ENCODE data around the gene PPRC1.
"Not testable (repeated sequence)": the region's sequence is repeated elsewhere in the genome, so short reads cannot be mapped to it uniquely, and the experiment has no call there.

The PPRC1 gene

DNA sequence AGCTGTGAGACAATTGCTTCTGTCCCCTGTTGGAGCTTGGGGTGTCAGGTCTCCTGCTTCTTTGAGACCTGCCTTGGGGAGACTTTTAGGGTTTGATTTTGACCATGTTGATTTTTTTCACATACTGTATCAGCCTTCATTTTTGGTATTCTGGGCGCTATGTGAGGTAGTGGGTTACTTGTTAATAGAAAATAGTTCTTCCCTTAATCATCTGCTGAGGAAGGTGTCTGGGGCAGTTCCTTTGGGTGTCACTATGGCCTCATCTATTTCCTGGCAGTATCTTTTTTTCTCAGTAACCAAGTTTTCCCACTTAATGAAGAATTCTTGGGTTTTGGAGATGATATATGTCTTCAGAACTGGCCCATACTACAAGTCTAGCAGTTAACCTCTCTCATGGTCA, 14.7 kb downstream of the PPRC1 start:
- DNase-seq = no peak

DNA sequence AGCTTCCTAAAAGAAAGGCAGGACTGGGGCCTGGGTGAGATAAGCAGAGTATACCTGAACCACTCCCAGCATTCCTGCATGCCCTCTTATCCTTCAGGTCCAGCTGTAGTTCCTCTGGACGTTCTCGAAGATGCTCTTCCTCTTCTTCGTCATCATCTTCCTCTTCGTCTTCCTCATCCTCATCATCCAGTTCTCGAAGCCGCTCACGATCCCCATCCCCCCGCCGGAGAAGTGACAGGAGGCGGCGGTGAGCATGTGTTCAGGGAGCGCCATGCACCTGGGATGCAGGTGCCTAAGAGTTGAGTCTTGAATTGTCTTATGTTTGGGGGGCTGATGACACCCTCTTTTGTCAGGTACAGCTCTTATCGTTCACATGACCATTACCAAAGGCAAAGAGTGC, 15.4 kb downstream of the PPRC1 start:
- no peak for DNase-seq

DNA sequence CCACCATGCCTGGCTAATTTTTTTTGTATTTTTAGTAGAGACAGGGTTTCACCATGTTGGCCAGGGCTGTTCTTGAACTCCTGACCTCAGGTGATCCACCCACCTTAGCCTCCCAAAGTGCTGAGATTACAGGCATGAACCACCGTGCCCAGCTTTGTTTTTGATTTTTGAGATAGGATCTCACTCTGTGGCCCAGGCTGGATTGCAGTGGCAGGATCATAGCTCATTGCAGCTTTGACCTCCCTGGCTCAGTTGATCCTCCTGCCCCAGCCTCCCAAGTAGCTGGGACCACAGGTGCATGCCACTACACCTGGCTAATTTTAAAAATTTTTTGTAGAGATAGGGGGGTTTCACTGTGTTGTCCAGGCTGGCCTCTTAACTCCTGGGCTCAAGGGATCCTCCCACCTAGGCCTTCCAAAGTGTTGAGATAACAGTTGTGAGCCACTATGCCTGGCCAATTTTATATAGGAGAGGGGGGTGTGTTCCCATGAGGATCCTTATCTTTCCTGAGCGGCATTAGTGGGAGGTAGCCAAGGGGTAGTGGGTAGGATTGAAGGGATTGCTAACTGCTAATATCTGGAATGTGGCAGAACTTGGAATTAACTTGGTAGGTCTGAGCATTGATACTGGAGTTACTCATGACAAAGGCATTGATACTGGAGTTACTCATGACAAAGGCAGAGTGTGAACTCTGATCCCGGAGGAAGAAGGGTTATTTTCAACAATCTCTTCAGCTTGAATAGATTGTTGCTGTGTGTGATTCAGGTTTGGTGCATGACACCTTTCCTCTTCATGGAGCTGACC, 18.3 kb downstream of the PPRC1 start:
- no peak for DNase-seq

DNA sequence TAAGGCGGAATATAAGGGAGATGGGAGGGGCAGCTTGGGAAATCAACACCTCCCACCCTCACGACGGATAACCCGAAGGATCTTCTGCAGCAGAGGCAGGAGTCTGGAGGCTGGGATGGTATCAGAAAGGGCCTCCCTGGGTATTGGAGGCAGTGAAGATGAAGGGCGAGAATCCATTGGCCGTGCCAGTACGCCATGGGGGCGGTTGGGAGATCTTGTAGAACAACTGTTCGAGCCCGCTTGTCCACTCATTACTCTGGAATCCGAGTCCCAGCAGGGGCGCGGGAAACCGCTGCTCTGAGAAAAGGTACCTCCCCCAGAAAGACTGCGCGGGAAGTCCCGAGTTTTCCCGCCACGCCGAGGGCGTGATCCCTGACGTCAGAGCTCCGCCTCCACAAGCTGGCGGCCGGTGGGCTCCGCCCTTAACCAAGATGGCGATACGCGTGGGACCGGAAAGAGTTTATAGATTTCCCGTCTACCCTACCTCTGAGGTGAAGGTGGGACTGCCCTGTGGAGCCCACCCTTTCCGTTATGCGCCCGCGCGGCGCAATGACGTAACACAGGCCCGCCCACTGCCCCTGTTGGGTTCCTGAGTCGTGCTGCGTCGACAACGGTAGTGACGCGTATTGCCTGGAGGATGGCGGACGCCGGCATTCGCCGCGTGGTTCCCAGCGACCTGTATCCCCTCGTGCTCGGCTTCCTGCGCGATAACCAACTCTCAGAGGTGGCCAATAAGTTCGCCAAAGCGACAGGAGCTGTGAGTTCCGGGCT, 19.1 kb downstream of the PPRC1 start, which contains the start of gene NOLC1:
NOLC1 (plus strand) TSS at position 616 of the 771 bp plus-strand sequence; CDS start at position 638, 22 bp downstream.
- peak; percentile 96 for DNase-seq

DNA sequence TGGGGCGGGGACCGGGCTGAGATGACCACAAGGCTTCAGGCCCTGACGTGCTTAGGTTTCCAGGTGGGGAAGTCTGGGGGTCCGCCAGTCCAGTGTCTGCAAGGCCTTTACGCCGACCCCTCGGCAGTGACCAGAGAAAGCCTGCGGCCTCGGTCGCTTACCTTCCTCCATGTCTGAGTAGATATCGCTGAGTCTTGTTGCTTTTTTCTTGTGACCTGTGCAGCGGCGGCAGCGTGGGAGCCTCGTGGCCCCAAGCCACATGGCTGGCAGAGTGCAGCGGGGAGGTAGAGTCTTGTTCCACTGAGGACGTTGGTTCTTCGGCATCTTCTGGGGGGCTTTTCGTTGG, 19.7 kb downstream of the PPRC1 start:
- no peak for DNase-seq

DNA sequence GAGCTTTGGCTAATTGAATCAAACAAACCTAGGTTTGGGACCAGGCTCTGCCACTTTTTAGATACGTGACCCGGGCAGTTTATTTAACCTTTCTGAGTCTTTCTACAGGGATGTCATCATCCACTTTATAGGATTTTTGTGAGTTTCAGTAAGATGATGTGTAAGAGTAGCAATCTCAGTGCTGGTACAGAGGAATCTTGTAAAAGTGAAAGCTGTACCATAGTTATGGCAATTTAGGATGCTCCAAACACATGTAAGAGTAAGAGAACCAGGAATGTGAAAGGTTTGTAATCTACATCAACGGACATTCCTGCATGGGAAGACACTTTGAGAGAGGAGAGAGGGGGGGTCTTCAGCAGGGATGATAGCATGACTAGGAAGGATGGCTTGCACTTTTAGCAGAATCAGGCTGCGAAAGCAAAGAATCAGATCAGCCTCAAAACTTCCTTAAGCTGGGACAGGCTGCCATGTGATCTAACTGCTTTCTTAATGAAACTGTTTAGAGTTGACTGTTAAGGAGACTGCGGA, 20.3 kb downstream of the PPRC1 start:
- DNase-seq = no peak

DNA sequence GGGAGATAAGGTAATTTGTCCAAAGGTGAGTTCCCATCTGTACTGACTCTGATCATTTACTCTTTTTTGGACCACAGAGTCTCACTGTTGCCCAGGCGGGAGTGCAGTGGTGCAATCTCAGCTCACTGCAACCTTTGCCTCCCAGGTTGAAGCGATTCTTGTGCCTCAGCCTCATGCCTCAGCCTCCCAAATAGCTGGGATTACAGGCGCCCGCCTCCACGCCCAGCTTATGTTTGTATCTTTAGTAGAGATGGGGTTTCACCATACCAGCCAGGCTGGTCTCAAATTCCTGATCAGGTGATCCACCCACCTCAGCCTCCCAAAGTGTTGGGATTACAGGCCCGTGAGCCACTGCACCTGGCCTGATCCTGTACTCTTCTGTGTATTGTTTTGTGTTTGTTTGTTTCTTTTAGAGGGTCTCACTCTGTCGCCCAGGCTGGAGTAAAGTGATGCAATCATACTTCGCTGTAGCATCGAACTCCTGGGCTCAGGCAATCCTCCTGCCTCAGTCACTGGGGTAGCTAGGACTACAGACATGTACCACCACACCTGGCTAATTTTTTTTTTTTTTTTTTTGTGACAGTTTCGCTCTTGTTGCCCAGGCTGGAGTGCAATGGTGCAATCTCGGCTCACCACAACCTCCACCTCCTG, 21.8 kb downstream of the PPRC1 start:
- DNase-seq = no peak

DNA sequence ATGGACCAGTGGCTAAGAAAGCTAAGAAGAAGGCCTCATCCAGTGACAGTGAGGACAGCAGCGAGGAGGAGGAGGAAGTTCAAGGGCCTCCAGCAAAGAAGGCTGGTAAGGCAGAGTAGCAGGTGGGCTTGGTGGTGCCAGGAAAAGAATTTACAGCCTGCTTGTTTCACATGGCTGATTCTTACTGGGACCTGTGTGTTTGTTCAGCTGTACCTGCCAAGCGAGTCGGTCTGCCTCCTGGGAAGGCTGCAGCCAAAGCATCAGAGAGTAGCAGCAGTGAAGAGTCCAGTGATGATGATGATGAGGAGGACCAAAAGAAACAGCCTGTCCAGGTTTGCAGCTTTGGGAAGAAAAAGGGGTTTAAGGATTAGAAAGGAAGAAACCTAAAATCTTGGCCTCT, 24.4 kb downstream of the PPRC1 start:
- no peak for DNase-seq

DNA sequence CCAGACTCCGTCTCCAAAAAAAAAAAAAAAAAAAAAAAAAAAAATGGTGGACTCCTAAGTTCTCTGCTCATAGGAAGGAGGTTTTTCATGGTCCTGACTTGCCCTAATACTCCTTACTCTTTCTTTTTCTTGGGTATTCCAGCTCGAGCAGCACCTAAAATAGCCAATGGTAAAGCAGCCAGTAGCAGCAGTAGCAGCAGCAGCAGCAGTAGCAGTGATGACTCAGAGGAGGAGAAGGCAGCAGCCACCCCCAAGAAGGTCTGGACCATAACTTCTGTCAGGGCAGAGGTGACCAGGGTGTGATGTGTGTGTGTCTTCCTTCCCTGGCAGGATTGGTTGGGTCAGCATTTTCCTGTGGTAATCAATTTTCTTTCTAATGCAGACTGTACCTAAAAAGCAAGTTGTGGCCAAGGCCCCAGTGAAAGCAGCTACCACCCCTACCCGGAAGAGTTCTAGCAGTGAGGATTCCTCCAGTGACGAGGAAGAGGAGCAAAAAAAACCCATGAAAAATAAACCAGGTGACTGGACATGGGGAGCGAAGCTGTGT, 26.3 kb downstream of the PPRC1 start:
- no peak for DNase-seq

DNA sequence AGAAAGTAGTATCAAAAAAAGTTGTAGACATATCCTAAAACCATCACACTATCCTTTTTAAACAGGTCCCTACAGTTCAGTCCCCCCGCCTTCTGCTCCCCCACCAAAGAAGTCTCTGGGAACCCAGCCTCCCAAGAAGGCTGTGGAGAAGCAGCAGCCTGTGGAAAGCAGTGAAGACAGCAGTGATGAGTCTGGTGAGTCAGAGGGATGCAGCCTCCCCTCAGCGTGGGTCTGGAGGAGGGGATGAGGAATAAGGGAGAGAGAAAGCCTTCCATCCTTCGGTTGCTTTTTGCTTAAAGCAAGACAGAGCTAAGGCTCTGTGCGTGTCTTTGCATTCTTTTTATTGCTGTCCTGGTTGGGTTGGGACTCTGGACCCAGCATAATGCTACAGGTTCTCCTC, 27.0 kb downstream of the PPRC1 start:
- DNase-seq = no peak

DNA sequence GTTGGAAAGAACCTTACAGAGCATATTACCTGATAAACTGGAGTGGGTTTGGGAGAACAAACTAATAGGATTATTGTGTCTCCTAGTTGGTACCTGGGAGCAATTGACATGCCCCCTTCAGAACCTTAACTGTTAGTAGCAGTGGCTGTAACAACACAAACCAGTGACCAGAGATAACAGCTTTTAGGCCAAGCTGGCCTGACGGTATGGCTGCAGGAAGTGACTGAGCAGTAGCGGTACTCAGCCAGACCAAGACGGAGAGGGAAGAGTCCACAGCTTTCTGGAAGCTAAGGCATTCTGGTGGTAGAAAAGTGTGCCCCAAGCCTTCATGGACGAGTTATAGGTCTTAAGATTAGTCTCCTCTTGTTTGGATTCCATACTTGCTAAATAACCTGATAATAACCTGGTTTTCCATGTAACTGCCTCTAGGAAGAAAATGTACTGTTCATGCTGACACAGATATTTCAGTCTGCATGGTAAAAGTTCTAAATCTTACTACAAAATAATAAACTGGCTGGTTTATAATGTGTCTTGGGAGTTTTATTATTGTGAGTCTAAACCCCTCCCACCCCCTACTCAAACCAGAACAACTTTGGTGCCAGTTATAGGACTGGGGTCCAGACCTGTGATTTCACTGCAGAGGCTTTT, 30.6 kb downstream of the PPRC1 start:
- DNase-seq = no peak

DNA sequence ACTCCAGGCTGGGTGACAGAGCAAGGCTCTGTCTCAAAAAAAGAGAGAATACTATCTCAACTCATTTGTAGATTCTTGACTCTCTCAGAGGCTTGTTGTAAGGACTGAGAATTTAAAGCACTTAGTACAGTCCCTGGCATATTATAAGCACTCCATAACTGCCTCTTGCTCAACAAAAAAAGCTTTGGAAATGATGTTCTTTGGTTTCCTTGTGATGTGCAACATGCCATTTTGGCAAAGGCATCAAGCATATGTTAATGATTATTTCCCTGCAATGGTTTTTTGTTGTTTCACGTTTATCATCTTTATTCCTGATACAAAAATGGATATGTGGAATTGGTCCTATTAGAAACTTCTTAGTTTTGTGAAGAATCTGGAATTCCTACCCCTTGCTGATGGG, 35.0 kb downstream of the PPRC1 start:
- no peak for DNase-seq

DNA sequence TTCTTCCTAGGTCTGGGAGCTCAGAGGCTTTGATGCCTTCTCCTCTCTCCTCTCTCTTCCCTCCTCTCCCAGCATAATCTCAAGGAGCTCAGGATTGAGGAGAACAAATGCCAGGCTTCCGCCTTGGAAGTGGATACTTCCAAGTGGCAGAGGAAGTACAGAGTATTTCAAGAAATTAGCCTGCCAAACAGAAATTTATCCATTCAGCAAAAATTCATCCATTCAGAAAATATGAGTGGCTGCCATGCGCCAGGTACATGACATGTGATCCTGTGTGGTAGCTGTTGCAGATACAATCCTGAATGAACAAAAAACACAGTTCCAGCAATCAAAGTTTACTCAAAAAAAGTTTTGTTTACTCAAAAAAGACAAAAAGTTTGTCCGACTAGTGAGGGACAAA, 37.8 kb downstream of the PPRC1 start:
- no peak for DNase-seq

DNA sequence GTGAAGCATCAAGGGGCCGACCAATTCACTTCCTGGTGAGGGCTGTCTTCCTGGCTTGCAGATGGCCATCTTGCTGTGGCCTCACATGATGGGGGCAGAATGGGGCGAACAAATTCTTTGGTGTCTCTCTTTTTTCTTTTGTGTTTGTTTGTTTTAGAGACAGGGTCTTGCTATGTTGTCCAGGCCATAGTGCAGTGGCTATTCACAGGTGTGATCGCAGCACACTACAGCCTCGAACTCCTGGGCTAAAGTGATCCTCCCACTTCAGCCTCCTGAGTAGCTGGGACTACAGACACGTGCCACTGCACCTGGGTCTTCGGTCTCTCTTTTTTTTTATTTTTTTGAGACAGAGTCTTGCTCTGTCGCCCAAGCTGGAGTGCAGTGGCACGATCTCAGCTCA, 39.4 kb downstream of the PPRC1 start:
- no peak for DNase-seq

DNA sequence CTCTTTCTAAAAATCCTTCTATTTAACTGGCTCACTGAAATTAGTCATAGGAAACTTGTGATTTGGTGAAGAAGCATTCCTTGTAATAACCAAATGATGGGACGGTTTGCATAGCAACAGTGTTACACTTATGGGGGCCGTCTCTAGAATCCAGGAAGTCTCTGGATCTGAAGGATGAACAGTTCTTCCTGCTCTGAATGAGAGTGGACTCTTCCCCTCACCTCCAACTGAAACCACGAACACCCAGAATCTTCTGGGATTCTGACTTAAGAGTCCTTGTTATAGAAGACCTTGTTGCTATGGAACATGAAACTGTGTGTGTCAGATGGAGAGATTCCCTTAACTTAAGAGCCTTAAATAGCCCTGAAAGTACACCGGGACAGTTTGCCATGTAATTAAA, 42.6 kb downstream of the PPRC1 start:
- no peak for DNase-seq

DNA sequence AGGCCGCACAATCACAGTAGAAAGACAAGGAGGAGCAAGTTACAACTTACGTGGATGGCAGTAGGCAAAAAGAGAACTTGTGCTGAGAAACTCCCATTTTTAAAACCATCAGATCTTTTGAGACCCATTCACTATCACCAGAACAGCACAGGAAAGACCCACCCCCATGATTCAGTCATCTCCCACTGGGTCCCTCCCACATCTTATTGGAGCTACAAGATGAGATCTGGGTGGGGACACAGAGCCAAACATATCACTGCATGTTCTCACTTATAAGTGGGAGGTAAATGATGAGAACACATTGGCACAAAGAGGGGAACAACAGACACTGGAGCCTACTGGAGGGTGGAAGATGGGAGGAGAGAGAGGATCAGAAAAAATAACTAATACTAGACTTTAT, 51.8 kb downstream of the PPRC1 start:
- no peak for DNase-seq

DNA sequence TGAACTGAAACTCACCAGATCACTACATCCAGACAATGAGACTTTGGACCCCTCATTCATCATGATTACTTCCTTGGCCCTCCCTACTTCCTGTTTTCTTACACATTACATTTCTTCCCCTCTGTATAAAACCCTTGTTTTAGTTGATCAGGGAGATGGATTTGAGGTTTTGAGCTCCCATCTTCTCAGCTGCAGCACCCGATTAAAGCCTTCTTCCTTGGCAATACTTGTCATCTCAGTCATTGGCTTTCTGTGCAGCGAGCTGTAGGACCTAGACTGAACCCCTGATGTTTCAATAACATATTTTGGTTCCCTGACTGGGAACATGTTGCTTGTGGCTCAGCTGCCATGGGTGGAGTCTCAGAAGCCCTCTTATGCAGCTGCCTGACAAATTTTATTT, 52.4 kb downstream of the PPRC1 start:
- no peak for DNase-seq

DNA sequence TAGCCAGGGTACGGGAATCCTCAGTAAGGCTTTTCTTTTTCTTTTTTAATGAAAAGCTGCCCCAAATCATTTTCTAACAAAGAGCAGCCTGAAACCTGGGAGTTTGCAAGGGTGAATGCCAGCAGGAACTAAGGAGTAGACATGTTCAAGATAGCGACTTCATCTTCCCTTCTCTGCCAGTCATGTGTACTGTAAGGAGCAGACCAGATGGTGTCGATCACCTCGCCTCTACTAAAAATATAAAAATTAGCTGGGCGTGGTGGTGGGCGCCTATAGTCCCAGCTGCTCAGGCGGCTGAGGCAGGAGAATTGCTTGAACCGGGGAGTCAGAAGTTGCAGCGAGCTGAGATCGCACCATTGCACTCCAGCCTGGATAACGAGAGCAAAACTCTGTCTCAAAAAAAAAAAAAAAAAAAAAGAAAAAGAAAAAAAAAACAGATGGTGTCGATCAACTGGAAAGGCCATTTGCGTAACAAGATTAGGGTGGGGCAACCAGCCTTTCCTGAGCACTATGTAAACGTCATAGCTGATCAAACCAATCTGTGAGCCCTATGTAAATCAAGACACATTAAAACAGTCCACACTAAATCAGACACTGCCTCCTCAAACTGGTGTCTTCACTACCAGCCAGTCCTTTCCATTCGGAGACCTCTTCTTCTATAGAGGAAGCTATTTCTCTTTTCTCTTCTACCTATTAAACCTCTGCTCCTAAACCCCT, 53.1 kb downstream of the PPRC1 start:
- DNase-seq = no peak

DNA sequence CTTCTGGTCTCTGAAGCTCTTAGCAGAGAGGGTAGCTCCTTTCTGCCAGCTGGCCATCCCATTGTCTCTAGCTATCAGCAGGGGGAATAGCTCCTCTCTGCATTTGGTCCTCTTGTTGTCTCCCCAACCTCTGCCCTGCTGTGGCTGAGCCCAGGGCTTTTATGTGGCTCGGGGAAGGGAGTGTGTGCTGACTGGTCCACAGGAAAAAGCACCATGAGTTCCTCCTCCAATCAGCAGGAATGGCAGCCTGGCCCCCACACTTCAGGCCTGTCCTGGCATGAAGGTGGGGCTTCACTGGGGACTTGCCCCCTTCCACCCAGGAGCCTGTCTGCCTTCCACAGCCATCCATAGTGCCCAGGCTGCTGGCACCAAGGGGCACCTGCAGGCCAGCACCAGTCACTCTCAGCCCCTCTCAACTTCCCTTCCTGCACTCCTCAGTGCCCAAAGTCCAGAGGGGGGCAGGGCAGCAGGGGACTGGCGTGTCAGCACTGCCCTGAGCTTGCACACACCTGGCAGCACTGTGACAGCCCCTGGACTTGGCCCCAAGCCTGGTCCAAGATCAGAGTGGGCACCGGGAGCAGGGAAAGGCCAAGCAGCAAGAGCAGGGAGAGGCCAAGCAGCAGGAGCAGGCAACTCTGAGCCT, 55.6 kb downstream of the PPRC1 start:
- no peak for DNase-seq

DNA sequence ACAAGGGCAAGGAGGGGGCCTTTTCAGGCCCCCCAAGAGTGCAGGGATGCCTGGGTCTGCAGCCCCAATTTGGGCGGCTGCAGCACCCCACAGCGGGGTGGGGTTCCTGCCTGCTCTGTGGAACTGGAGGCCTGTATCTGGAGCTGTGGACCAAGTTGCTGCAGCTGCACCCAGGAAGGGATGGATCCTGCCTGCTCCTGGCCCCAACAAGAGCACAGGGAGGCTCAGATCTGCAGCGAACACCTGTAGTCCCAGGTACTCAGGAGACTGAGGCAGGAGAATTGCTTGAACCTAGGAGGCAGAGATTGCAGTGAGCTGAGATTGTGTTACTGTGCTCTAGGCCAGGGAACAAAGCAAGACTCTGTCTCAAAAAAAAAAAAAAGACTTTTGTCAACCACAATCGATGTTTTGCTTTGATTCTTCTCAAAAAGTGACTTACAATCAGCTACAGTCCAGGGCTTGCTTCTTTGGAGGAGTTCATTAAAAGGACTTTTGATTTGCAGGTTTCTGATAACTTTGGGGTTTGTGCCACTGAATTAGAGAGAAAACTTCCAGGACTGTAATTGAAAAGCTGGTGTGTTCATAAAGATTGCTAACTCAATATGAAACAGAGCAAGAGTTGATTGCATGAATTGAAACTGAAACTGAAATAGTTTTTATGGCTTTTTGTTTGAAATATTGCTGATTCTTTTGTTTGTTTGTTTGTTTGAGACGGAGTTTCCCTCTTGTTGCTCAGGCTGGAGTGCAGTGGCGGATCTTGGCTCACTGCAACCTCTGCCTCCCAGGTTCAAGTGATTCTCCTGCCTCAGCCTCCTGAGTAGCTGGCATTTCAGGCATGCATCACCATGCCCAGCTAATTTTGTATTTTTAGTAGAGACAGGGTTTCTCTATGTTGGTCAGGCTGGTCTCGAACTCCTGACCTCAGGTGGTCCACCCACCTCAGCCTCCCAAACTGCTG, 56.4 kb downstream of the PPRC1 start:
- not testable (repeated sequence) for DNase-seq

Data from NCI-H1048 (cell line).